Panc1 (cell line): Measurements from ENCODE around the gene SNRNP70. TPM values are rescaled to one million over a fixed set of nuclear protein-coding genes. Genes with fewer than 3 reads are reported as not detected.

ENCODE experiments used
- ATAC-seq: fragments of 200-7000 bp; cut with Tn5 transposase; 2 replicates; pipeline ENCODE4 v1.9.1; 2020; ENCODE audit warnings: mild to moderate bottlenecking, moderate library complexity
- BruUV-seq: library from RNA; stranded (reverse); fragments of 400-500 nt; replicated peaks from 2 replicates; lab custom pipeline; 2021; lab: Mats Ljungman, UMichigan
- CTCF ChIA-PET: fragments of 300-600 bp; sonication (Branson Sonifier 250); formaldehyde crosslinking; loops from one replicate; lab custom pipeline; 2022; ENCODE audit warnings: antibody characterized with exemption; lab: Charles Lee
- POLR2A ChIA-PET: fragments of 300-600 bp; sonication (Branson Sonifier 250); formaldehyde crosslinking; loops from one replicate; lab custom pipeline; 2022; ENCODE audit warnings: antibody characterized with exemption; lab: Charles Lee
- DNase-seq: peaks from one replicate; pipeline ENCODE4 v3.0.0-alpha.2; 2010; ENCODE audit warnings: low read depth, low spot score
- H3K27ac ChIP-seq: 2 replicates; pipeline ENCODE4 v1.5.1; 2011; ENCODE audit warnings: mild to moderate bottlenecking, low read length, inconsistent platforms
- H3K27me3 ChIP-seq: fragments of 200-500 bp; sonication (Bioruptor generic); 2 replicates; pipeline ENCODE4 v1.6.0; 2014; ENCODE audit warnings: low read length, inconsistent platforms; ENCODE audit not compliant: control insufficient read depth, insufficient read depth
- H3K36me3 ChIP-seq: fragments of 200-500 bp; sonication (Bioruptor generic); 2 replicates; pipeline ENCODE4 v1.5.1; 2014; ENCODE audit warnings: inconsistent platforms, mild to moderate bottlenecking, low read length, moderate library complexity; ENCODE audit not compliant: control insufficient read depth, insufficient read depth
- H3K4me1 ChIP-seq: 2 replicates; pipeline ENCODE4 v1.5.1; 2011; ENCODE audit warnings: inconsistent platforms, mild to moderate bottlenecking, low read length, moderate library complexity; ENCODE audit not compliant: control insufficient read depth, insufficient read depth
- H3K4me3 ChIP-seq, 2 experiments: 2 replicates each; pipeline ENCODE4 v1.5.1; 2011 to 2012; ENCODE audit warnings: low read depth in 2 of 2, low read length in 2 of 2, mild to moderate bottlenecking in 2 of 2, inconsistent platforms in 1 of 2, moderate library complexity in 1 of 2
- H3K9me3 ChIP-seq: fragments of 200-500 bp; sonication (Bioruptor generic); 2 replicates; pipeline ENCODE4 v1.5.1; 2014; ENCODE audit warnings: low read depth, mild to moderate bottlenecking, inconsistent platforms, low read length, moderate library complexity; ENCODE audit not compliant: control insufficient read depth, insufficient read depth
- CTCF ChIP-seq: fragments of 450-650 bp; IDR thresholded peaks from 2 replicates; pipeline ENCODE4 v1.5.1; 2017; ENCODE audit warnings: mild to moderate bottlenecking
- POLR2AphosphoS5 ChIP-seq: IDR thresholded peaks from 2 replicates; pipeline ENCODE4 v1.6.1; 2012; ENCODE audit warnings: mild to moderate bottlenecking, low read depth, low read length, moderate library complexity
- SIN3A ChIP-seq: IDR thresholded peaks from 2 replicates; pipeline ENCODE4 v1.6.1; 2012; ENCODE audit warnings: low read depth, mild to moderate bottlenecking, low read length, moderate library complexity, borderline replicate concordance; ENCODE audit not compliant: insufficient read depth
- TCF7L2 ChIP-seq: IDR thresholded peaks from 2 replicates; pipeline ENCODE4 v1.6.1; 2011; ENCODE audit warnings: mild to moderate bottlenecking, low read depth, low read length, inconsistent platforms
- in situ Hi-C: cut with HindIII; loops from 2 replicates; pipeline ENCODE4 v1.10.0; 2016; ENCODE audit warnings: low sequenced_read_pairs, low pct_unique_long_range_greater_than_20kb
- intact Hi-C: fragments of 100-400 bp; cut with micrococcal nuclease; formaldehyde crosslinking; loops from one replicate; pipeline ENCODE4 v1.10.0; 2022; ENCODE audit not compliant: unreplicated experiment
- total RNA-seq: library from RNA; stranded (reverse); gene quantifications from one replicate; pipeline ENCODE4 v1.2.1, GENCODE V29; 2021; ENCODE audit not compliant: unreplicated experiment
- TF ChIP-seq, protein P1 (sequence below), 2 experiments: IDR thresholded peaks; 2 replicates each; pipeline ENCODE4 v1.6.1; 2011 to 2012; ENCODE audit warnings: low read depth in 2 of 2, control low read depth in 1 of 2, low read length in 1 of 2, mild to moderate bottlenecking in 1 of 2, moderate library complexity in 1 of 2; ENCODE audit not compliant: insufficient read depth in 1 of 2

The SNRNP70 gene
- total RNA-seq, 1 experiment from 2014 or later = 180 TPM

GRCh38 chr19:49111218-49111998 is 26.2 kb downstream of the SNRNP70 start:
- intact Hi-C loops = no loop called here
- TF ChIP-seq TCF7L2 (no peak), SIN3A (no peak), POLR2AphosphoS5 (no peak), CTCF (no peak)
- TF ChIP-seq, protein P1, sequence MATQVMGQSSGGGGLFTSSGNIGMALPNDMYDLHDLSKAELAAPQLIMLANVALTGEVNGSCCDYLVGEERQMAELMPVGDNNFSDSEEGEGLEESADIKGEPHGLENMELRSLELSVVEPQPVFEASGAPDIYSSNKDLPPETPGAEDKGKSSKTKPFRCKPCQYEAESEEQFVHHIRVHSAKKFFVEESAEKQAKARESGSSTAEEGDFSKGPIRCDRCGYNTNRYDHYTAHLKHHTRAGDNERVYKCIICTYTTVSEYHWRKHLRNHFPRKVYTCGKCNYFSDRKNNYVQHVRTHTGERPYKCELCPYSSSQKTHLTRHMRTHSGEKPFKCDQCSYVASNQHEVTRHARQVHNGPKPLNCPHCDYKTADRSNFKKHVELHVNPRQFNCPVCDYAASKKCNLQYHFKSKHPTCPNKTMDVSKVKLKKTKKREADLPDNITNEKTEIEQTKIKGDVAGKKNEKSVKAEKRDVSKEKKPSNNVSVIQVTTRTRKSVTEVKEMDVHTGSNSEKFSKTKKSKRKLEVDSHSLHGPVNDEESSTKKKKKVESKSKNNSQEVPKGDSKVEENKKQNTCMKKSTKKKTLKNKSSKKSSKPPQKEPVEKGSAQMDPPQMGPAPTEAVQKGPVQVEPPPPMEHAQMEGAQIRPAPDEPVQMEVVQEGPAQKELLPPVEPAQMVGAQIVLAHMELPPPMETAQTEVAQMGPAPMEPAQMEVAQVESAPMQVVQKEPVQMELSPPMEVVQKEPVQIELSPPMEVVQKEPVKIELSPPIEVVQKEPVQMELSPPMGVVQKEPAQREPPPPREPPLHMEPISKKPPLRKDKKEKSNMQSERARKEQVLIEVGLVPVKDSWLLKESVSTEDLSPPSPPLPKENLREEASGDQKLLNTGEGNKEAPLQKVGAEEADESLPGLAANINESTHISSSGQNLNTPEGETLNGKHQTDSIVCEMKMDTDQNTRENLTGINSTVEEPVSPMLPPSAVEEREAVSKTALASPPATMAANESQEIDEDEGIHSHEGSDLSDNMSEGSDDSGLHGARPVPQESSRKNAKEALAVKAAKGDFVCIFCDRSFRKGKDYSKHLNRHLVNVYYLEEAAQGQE (IDR thresholded peaks at IDR 0.05; ENCODE audit: insufficient read depth in 1 of 2, low read depth in 2 of 2, low read length in 1 of 2) = no peak
- in situ Hi-C loops = no loop called here
- Histone ChIP-seq H3K27me3 (no peaks in the 10 kb centered on the region), H3K4me1 (peaks cover 4% of the 10 kb centered on the region; the same call in 1 of the 2 replicates), H3K9me3 (no peaks in the 10 kb centered on the region), H3K4me3 (no peak overlapping the region), H3K36me3 (no peaks in the 10 kb centered on the region; the same call in 1 of the 2 replicates), H3K27ac (no peak overlapping the region)
- DNase-seq (no peak), ATAC-seq (no peak)
- ChIA-PET CTCF (no interaction called here), POLR2A (no interaction called here)
- BruUV-seq = no TSS peak

DNA sequence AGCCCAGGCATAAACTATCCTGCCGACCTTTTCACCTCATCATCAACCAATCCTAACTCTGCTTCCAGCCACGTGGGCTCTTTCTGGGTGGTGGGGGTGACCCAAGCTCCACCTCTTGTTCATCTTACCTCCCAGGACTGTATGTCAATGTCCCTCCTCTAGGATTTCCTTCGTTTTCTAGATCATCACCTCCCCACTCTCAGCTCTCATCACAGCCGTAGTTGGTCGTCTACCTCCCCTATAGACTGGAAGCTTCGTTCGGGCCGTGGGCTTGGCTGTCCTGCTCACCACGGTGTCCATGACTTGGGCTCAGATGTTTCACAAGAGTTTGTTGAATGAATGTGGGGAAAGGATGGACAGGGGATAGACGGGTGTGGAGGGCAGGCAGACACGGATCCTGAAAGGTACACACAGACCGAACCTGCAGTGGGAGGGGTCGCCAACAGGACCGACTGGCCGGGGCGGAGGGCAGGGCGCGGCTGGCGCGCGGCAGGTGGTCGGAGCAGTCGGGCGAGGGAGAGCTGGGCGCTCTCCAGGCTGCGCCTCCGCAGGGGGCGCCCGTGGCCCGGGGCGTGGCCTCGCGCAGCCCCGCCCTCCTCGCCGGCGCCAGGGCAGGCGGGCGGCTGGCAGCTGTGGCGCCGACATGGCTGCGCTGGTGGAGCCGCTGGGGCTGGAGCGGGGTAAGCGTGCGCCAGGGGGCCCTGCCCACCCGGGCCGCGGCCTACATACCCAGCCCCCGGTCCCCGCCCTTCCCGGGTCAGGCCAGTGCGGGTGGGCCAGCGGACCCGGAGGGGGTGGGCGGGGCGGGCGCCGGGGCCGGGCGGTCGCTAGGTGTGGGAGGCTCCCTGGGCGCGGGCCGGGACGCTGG is 28.7 kb downstream of the SNRNP70 start, which contains the start of gene LIN7B:
LIN7B (plus strand) TSS at position 609 of the 868 bp plus-strand sequence; CDS start at position 644, 35 bp downstream.
- Histone ChIP-seq H3K4me3 (peak within 1 kb of the TSS; percentile 49 to 60), H3K9me3 (no peaks in the 10 kb centered on the region), H3K36me3 (no peaks in the 10 kb centered on the region), H3K27ac (peak within 1 kb of the TSS; percentile 63), H3K4me1 (peaks cover 11% of the 10 kb centered on the region), H3K27me3 (no peaks in the 10 kb centered on the region)
- intact Hi-C loops = no loop called here
- in situ Hi-C loops = no loop called here
- TF ChIP-seq CTCF (peak; percentile 78; the same call in 1 of the 2 replicates), SIN3A (no peak; the same call in 1 of the 2 replicates)
- DNase-seq (no peak), ATAC-seq (peak; percentile 81)
- BruUV-seq = no TSS peak
- POLR2A ChIA-PET = interaction anchor here (0.6 kb wide), 1 partner anchor 1540 kb away, joined by 5 read pairs; no protein-coding TSS in a partner anchor
- CTCF ChIA-PET = interaction anchor here (0.6 to 1.9 kb wide), 8 partner anchors 14 to 571 kb away, joined by 3 to 6 read pairs (median 3); no protein-coding TSS in a partner anchor
